Esophagus squamous epithelium (tissue), 5 donors: ENCODE results near the gene DCTN3. TPM values are rescaled to one million over a fixed set of nuclear protein-coding genes. Genes with fewer than 3 reads are reported as not detected.

Source experiments
- DNase-seq: peaks from one replicate; lab custom pipeline; 2025; lab: John Stamatoyannopoulos, UW
- H3K27ac ChIP-seq, 4 donors: fragments of 200-600 bp; sonication (generic); one replicate each; pipeline ENCODE4 v1.5.1; 2016 to 2019; ENCODE audit warnings: mild to moderate bottlenecking in 1 of 4
- H3K27me3 ChIP-seq, 4 donors: fragments of 200-600 bp; sonication (generic); 1 replicate in 3 of 4; 2 replicates in 1 of 4; pipeline versions ENCODE4 v1.5.1 to v1.6.0; 2017 to 2021; ENCODE audit warnings: antibody characterized with exemption in 1 of 4
- H3K36me3 ChIP-seq, 3 donors: fragments of 200-600 bp; sonication (generic); one replicate each; pipeline ENCODE4 v1.5.1; 2016 to 2019
- H3K4me1 ChIP-seq, 3 donors: fragments of 200-600 bp; sonication (generic); one replicate each; pipeline ENCODE4 v1.5.1; 2017 to 2019
- H3K4me3 ChIP-seq, 4 donors: fragments of 200-600 bp; sonication (generic); 1 replicate in 3 of 4; 2 replicates in 1 of 4; pipeline ENCODE4 v1.5.1; 2016 to 2019; ENCODE audit warnings: mild to moderate bottlenecking in 2 of 4, moderate library complexity in 1 of 4
- H3K9me3 ChIP-seq, 3 donors: fragments of 200-600 bp; sonication (generic); one replicate each; pipeline ENCODE4 v1.5.1; 2016 to 2019
- POLR2A ChIP-seq, 4 donors: fragments of 450-650 bp; IDR thresholded peaks; one replicate each; pipeline ENCODE4 v1.6.1; 2017; ENCODE audit warnings: antibody characterized with exemption in 4 of 4, mild to moderate bottlenecking in 4 of 4, moderate library complexity in 3 of 4
- WGBS, 2 donors: methylation state at CpG; one replicate each; pipeline ENCODE4 v1.1.5; 2018; 5-methylcytosine and 5-hydroxymethylcytosine counted together
- intact Hi-C: fragments of 100-400 bp; cut with DNase I; formaldehyde crosslinking; loops from one replicate; pipeline ENCODE4 v1.15.0; 2022
- small RNA-seq, 4 donors: library from RNA; depleted of rRNA; stranded (forward); fragments of <200 nt; gene quantifications; one replicate each; pipeline ENCODE3, GENCODE V24; 2016
- total RNA-seq, 4 donors: library from RNA; depleted of rRNA; stranded (reverse); fragments of >200 nt; gene quantifications; one replicate each; pipeline ENCODE4 v1.1.0, GENCODE V29; 2016
- TF ChIP-seq, protein P1 (sequence below), 6 experiments: fragments of 450-650 bp in 4 of 6; fragments of 200-600 bp in 2 of 6; sonication (generic) in 2 of 6; IDR thresholded peaks; one replicate each; pipeline ENCODE4 v1.5.1; 2016 to 2019; ENCODE audit warnings: antibody characterized with exemption in 6 of 6, mild to moderate bottlenecking in 4 of 6, moderate library complexity in 4 of 6
- donor health status: DM: yes; HTN: yes; CAD: no.

The DCTN3 gene
- total RNA-seq, 4 donors from 2014 or later: 67.1 to 136 (median 103) TPM

DNA sequence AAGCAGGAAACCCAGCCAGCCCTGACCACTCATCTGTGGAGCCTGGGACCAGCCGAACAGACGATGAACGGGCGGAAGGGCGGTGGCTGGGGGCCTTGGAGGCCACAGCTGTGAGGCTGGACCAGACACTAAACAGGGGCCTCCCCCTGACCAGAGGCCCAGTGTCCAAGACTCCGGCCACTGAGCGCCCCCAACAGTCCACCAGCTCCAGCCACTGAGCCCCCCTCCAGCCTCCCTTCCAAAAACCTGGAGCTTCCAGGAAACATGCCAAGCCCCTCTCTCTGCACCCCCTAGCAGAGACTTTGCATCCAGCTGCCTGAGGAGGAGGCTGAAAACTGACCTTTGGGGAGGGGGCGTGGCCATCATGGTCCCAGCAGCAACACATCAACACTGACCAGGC, 54.0 kb downstream of the DCTN3 start:
- H3K27me3 ChIP-seq: peaks cover 0 to 55% (median 0%) of the 10 kb centered on the region in 4 donors
- no peaks in the 10 kb centered on the region for H3K36me3 ChIP-seq
- no peaks in the 10 kb centered on the region for H3K9me3 ChIP-seq
- H3K4me1 ChIP-seq: peaks cover 0 to 8% (median 0%) of the 10 kb centered on the region in 3 donors
- DNase-seq: no peak
- no peak overlapping the region for H3K27ac ChIP-seq
- intact Hi-C loops: no loop called here
- TF ChIP-seq, protein P1, sequence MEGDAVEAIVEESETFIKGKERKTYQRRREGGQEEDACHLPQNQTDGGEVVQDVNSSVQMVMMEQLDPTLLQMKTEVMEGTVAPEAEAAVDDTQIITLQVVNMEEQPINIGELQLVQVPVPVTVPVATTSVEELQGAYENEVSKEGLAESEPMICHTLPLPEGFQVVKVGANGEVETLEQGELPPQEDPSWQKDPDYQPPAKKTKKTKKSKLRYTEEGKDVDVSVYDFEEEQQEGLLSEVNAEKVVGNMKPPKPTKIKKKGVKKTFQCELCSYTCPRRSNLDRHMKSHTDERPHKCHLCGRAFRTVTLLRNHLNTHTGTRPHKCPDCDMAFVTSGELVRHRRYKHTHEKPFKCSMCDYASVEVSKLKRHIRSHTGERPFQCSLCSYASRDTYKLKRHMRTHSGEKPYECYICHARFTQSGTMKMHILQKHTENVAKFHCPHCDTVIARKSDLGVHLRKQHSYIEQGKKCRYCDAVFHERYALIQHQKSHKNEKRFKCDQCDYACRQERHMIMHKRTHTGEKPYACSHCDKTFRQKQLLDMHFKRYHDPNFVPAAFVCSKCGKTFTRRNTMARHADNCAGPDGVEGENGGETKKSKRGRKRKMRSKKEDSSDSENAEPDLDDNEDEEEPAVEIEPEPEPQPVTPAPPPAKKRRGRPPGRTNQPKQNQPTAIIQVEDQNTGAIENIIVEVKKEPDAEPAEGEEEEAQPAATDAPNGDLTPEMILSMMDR (IDR thresholded peaks at IDR 0.05): no peak
- TF ChIP-seq POLR2A (IDR thresholded peaks at IDR 0.05): no peak
- 80% methylated on average over 2 of the region's 8 CpGs; no CpG with 5 or more reads in 1 of the 2 donors for WGBS, 2 donors
- no peak overlapping the region for H3K4me3 ChIP-seq

DNA sequence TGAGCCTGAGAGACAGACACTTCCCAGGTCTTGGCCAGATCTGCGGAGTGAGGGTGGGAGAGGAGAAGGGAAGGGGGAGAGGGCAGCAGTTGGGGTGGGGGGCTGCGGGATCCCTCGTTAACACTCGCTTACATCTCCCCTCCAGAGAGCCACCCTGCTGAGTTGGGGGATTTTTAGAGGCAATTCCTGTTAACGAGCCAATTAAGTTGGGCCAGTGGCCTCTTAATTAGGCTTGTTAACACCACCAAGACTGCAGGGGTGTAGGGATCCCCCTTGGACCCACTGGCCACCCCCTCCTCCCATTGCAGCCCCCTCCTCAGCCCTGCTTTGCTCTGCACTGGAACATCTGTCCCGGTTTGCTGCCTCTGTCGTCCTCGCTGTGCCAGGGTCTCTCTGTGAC, 54.4 kb downstream of the DCTN3 start:
- TF ChIP-seq, protein P1 (IDR thresholded peaks at IDR 0.05): no peak
- no peak for TF ChIP-seq POLR2A (IDR thresholded peaks at IDR 0.05)
- peaks cover 0 to 4% (median 0%) of the 10 kb centered on the region in 3 donors for H3K4me1 ChIP-seq
- no peak overlapping the region for H3K27ac ChIP-seq
- DNase-seq: no peak
- WGBS, 2 donors: 70 to 76% methylated on average over 5 to 8 of the region's 8 CpGs
- H3K4me3 ChIP-seq: no peak overlapping the region
- H3K36me3 ChIP-seq: no peaks in the 10 kb centered on the region
- intact Hi-C loops: no loop called here
- H3K9me3 ChIP-seq: no peaks in the 10 kb centered on the region
- peaks cover 0 to 60% (median 0%) of the 10 kb centered on the region in 4 donors for H3K27me3 ChIP-seq

DNA sequence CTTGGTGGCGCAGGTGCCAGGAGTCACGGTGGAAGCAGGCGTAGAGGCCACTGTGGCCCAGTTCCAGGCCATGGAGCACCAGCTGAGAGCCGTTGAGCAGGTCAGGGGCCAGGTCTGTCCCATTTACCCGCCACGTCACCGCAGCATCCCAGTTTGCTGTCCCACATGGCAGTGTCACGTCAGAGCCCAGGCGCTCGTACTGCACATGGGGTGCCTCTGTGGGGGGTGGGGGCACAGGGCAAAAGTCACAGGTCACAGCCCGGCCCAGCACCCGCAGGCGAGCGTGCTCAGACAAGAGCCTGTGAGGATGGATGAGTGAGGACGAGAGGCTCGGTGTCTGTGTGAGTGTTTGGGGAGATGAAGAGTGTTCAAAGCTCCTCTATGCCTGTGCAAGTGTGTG, 55.7 kb downstream of the DCTN3 start:
- Histone ChIP-seq H3K4me1 (peaks cover 0 to 10% (median 0%) of the 10 kb centered on the region in 3 donors), H3K9me3 (no peaks in the 10 kb centered on the region), H3K27me3 (peaks cover 0 to 72% (median 2%) of the 10 kb centered on the region in 4 donors), H3K27ac (no peak overlapping the region), H3K36me3 (no peaks in the 10 kb centered on the region), H3K4me3 (no peak overlapping the region)
- DNase-seq: no peak
- intact Hi-C loops: no loop called here
- WGBS, 2 donors: 89 to 90% methylated on average over 9 to 14 of the region's 16 CpGs
- TF ChIP-seq, protein P1 (IDR thresholded peaks at IDR 0.05): no peak
- no peak for TF ChIP-seq POLR2A (IDR thresholded peaks at IDR 0.05)

Small RNA genes lying within 50 kb of the gene (small RNA-seq; reads per million reads assigned to genes)
- gene CCL27: 0 reads per million in 4 donors

Other genes starting within 250 kb of the DCTN3 start
- gene MYORG, start 243.6 kb downstream of the DCTN3 start, total RNA-seq: 1 to 10 TPM; 5.3 to 8.8 (median 5.4) TPM
- 1 to 10 TPM; 4.0 to 7.6 (median 5.2) TPM for gene FAM219A, start 161.9 kb downstream of the DCTN3 start, total RNA-seq
- gene DNAI1, start 161.7 kb downstream of the DCTN3 start, total RNA-seq: not detected
- gene ENHO, start 97.5 kb downstream of the DCTN3 start, total RNA-seq: under 1 TPM in 1 of 4 donors, not detected in 3; 0.38 TPM
- gene CNTFR, start 30.8 kb downstream of the DCTN3 start, total RNA-seq: 1 to 10 TPM in 1 of 4 donors, under 1 TPM in 2, not detected in 1; 0.29 to 4.6 (median 0.40) TPM
- gene RPP25L, start 8.4 kb downstream of the DCTN3 start, total RNA-seq: 10 to 100 TPM; 25.1 to 37.4 (median 28.0) TPM
- not detected for gene ARID3C, start 8.6 kb upstream of the DCTN3 start, total RNA-seq
- gene SIGMAR1, start 17.3 kb upstream of the DCTN3 start, total RNA-seq: 100 to 1,000 TPM in 1 of 4 donors, 10 to 100 TPM in 3; 77.4 to 112 (median 88.7) TPM
- gene GALT, start 26.2 kb upstream of the DCTN3 start, total RNA-seq: 10 to 100 TPM; 10.3 to 28.4 (median 14.1) TPM
- gene IL11RA, start 31.7 kb upstream of the DCTN3 start, total RNA-seq: 10 to 100 TPM in 2 of 4 donors, 1 to 10 TPM in 2; 2.5 to 18.7 (median 9.3) TPM
- gene CCL27, start 42.2 kb upstream of the DCTN3 start, total RNA-seq: not detected
- 1 to 10 TPM in 2 of 4 donors, under 1 TPM in 1, not detected in 1; 0.57 to 1.7 (median 1.2) TPM for gene CCL19, start 70.8 kb upstream of the DCTN3 start, total RNA-seq
- 100 to 1,000 TPM in 1 of 4 donors, 10 to 100 TPM in 2, 1 to 10 TPM in 1; 3.7 to 181 (median 26.9) TPM for gene CCL21, start 89.6 kb upstream of the DCTN3 start, total RNA-seq